ENCODE results near the gene KIF26B. TPM values are rescaled to one million over a fixed set of nuclear protein-coding genes. Genes with fewer than 3 reads are reported as not detected.

KIF26B gene
- total RNA-seq, 4 donors from 2014 or later, result 2.4 to 6.7 (median 6.1) TPM

DNA sequence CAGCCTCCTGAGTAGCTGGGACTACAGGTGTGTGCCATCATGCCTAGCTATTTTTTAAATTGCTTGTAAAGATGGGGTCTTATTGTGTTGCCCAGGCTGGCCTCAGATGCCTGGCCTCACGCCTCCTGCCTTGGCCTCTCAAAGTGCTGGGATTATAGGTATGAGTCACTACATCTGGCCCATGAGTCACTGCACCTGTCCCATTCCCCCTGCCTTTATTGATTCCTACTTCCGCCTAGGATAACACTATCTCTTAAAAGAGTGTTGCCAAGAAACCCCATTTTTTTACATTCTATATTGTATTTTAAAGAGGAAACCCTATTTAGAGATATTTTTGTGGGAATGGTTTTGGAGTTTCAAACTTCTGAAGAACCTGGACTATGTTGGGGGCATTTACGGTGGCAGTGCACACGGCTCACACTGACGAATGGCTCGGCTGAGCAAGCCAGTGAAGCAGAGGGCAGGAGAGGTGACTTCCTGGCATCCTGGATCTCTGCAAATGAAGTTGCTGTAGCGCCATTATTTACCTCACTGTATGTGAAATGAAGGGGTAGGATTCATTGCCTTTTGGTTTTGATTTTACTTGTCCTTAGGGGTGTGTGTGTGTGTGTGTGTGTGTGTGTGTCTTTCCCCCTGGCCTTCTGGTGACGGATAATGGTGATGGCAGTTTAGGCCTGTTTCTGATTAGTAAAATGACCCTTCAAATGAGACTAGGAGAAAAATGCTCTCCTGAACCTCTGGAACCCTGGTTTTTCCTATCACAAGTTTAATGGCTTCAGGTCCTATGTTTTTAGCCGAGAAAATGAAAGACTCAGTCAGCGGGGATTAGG, 22.5 kb downstream of the KIF26B start:
- Histone ChIP-seq H3K36me3 (no peaks in the 10 kb centered on the region), H3K4me1 (peaks cover 0 to 7% of the 10 kb centered on the region in 2 donors), H3K27ac (no peak overlapping the region), H3K9me3 (no peaks in the 10 kb centered on the region), H3K4me3 (replicated peaks in 1 of 3) (no peak overlapping the region), H3K27me3 (no peaks in the 10 kb centered on the region)
- intact Hi-C loops (cut with DNase I), result no loop called here
- DNase-seq, result no peak
- TF ChIP-seq, protein P1, sequence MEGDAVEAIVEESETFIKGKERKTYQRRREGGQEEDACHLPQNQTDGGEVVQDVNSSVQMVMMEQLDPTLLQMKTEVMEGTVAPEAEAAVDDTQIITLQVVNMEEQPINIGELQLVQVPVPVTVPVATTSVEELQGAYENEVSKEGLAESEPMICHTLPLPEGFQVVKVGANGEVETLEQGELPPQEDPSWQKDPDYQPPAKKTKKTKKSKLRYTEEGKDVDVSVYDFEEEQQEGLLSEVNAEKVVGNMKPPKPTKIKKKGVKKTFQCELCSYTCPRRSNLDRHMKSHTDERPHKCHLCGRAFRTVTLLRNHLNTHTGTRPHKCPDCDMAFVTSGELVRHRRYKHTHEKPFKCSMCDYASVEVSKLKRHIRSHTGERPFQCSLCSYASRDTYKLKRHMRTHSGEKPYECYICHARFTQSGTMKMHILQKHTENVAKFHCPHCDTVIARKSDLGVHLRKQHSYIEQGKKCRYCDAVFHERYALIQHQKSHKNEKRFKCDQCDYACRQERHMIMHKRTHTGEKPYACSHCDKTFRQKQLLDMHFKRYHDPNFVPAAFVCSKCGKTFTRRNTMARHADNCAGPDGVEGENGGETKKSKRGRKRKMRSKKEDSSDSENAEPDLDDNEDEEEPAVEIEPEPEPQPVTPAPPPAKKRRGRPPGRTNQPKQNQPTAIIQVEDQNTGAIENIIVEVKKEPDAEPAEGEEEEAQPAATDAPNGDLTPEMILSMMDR (IDR thresholded peaks at IDR 0.05), result no peak
- no peak for TF ChIP-seq POLR2A (IDR thresholded peaks at IDR 0.05)
- WGBS, 2 donors, result 83 to 87% methylated on average over 10 of the region's 10 CpGs

DNA sequence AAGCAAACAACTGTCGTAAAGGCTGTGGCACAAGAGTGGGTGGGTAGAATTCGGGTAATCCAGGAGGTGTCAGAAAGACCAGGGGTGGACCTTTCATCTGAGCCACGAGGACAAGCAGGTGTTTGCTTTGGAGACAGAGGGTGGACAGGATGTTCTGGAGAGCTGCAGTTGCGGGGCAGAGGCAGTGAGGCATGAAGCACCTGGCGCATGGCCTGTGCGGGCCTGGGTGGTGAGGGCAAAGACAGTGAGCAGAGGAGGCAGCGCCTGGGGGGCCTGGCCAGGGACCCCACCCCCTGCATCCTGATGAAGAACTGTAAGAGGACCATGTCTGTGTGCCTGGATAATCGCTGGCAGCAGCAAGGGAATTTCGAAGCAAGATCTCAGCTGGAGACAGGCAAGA, 24.9 kb downstream of the KIF26B start:
- WGBS, 2 donors, result 42 to 44% methylated on average over 9 of the region's 9 CpGs

DNA sequence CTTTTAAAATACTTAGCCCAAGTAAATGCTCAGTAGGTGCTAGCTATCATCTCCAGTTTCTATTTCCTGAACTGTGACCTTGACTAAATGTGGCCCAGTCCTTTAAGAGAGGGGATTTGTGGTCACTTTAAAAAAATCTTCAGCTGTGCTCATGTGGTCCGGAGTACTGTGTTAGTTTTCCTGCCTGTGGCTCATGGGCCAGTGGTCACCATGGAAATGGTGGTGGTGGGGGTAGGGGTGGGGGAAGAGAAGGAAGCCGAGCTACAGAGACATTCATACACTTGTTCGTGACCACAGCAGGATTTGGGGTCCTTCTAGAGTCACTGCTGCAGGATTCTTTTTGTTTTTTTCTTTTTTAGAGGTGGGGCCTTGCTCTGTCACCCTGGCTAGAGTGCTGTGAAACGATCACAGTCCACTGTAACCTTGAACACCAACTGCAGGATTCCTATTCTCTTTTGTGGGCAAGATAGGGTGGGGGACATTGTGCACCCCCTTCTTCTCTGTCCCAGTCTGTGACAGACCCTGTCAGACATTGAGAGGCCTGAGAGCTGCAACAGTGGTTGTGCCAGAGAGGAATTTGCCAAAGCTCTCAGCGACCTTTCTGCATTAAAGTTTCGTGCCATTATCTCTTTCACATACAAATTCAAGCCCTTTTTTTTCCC, 25.8 kb downstream of the KIF26B start:
- Histone ChIP-seq H3K4me3 (replicated peaks in 1 of 3) (no peak overlapping the region), H3K27me3 (no peaks in the 10 kb centered on the region), H3K27ac (peak overlapping the region in 1 of 3 donors; percentile 7), H3K4me1 (peaks cover 0 to 7% of the 10 kb centered on the region in 2 donors), H3K9me3 (no peaks in the 10 kb centered on the region), H3K36me3 (no peaks in the 10 kb centered on the region)
- intact Hi-C loops (cut with DNase I), result no loop called here
- 43 to 47% methylated on average over 6 of the region's 6 CpGs for WGBS, 2 donors
- peak; percentile 23 to 37 for DNase-seq
- no peak for TF ChIP-seq POLR2A (IDR thresholded peaks at IDR 0.05)
- TF ChIP-seq, protein P1 (IDR thresholded peaks at IDR 0.05), result no peak

More for the DNA sequence above, 24.9 kb downstream of the KIF26B start:
- peaks cover 0 to 7% of the 10 kb centered on the region in 2 donors for H3K4me1 ChIP-seq
- H3K36me3 ChIP-seq, result no peaks in the 10 kb centered on the region
- DNase-seq, result peak; percentile 43 to 61
- no peaks in the 10 kb centered on the region for H3K9me3 ChIP-seq
- no peak overlapping the region for H3K4me3 ChIP-seq (replicated peaks in 1 of 3)
- H3K27me3 ChIP-seq, result no peaks in the 10 kb centered on the region
- intact Hi-C loops (cut with DNase I), result no loop called here
- peak overlapping the region in 1 of 3 donors; percentile 7 for H3K27ac ChIP-seq
- no peak for TF ChIP-seq POLR2A (IDR thresholded peaks at IDR 0.05)
- TF ChIP-seq, protein P1 (IDR thresholded peaks at IDR 0.05), result no peak

DNA sequence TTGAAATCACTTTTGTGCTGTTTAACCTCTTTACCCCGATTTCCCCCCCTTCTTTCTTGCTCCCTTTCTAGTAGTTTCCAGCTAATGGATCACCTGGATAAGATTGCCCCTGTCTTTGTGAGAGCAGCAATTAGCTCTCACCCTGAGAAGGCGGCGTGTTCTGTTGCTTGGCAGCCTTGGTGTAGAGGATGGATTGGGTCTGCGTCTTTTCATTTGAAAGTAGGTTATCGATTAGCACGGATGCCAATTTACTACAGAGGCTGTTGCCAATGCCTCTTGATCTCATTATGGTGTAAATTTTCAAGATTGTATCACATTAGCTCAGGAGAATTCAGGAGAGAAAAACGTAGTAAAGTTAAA, 26.4 kb downstream of the KIF26B start:
- Histone ChIP-seq H3K27me3 (no peaks in the 10 kb centered on the region), H3K4me1 (peaks cover 0 to 7% of the 10 kb centered on the region in 2 donors), H3K36me3 (no peaks in the 10 kb centered on the region), H3K9me3 (no peaks in the 10 kb centered on the region), H3K4me3 (replicated peaks in 1 of 3) (no peak overlapping the region), H3K27ac (peak overlapping the region in 1 of 3 donors; percentile 7)
- 75 to 76% methylated on average over 7 of the region's 7 CpGs for WGBS, 2 donors
- intact Hi-C loops (cut with DNase I), result no loop called here
- no peak for TF ChIP-seq POLR2A (IDR thresholded peaks at IDR 0.05)
- TF ChIP-seq, protein P1 (IDR thresholded peaks at IDR 0.05), result no peak
- no peak for DNase-seq

DNA sequence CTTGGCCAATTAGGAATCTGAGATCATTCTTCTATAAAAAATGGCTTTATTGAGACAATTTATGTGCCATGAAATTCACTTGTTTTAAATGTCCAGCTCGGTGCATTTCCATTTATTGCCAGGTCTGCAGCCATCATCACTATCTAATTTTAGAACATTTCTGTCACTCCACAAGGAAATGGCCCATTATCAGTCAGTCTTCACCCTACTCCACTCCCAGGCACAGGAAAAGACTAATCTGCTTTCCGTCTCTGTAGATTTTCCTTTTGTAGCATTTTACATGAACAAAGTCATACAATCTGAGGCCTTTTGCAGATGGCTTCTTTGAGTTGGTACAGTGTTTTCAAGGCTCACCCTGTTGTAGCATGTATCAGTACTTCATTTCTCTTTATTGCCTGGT, 27.2 kb downstream of the KIF26B start:
- Histone ChIP-seq H3K27me3 (no peaks in the 10 kb centered on the region), H3K4me1 (peaks cover 0 to 7% of the 10 kb centered on the region in 2 donors), H3K27ac (peak overlapping the region in 1 of 3 donors; percentile 38), H3K9me3 (no peaks in the 10 kb centered on the region), H3K4me3 (replicated peaks in 1 of 3) (no peak overlapping the region), H3K36me3 (no peaks in the 10 kb centered on the region)
- WGBS, 2 donors, result 80 to 87% methylated on average over 2 of the region's 2 CpGs
- intact Hi-C loops (cut with DNase I), result no loop called here
- DNase-seq, result no peak
- TF ChIP-seq, protein P1 (IDR thresholded peaks at IDR 0.05), result no peak
- no peak for TF ChIP-seq POLR2A (IDR thresholded peaks at IDR 0.05)
